Activated CD8-positive, alpha-beta memory T cell treated with anti-CD3 and anti-CD28 coated beads, Interleukin-2, amount 10 ng/mL, durations not matched to agents 7 days and 5 days (primary cell): ENCODE results near the gene FOSL2. TPM values are rescaled to one million over a fixed set of nuclear protein-coding genes. Genes with fewer than 3 reads are reported as not detected.

Source experiments
- ATAC-seq: fragments of 150-1000 bp; cut with Tn5 transposase; one replicate; pipeline ENCODE4 v1.10.0; 2021; ENCODE audit warnings: moderate library complexity
- CTCF ChIA-PET: fragments of 350-600 bp; sonication (Branson Sonifier 250); formaldehyde crosslinking; loops from one replicate; lab custom pipeline; 2021; ENCODE audit warnings: antibody characterized with exemption; lab: Charles Lee
- DNase-seq: peaks from one replicate; pipeline ENCODE4 v3.0.0-alpha.2; 2020
- H3K27ac Mint-ChIP-seq: one replicate; pipeline ENCODE4 v1.8.0; 2021; ENCODE audit warnings: mild to moderate bottlenecking, mixed read lengths
- H3K27me3 Mint-ChIP-seq: one replicate; pipeline ENCODE4 v1.8.0; 2021; ENCODE audit warnings: mixed read lengths
- H3K36me3 Mint-ChIP-seq: one replicate; pipeline ENCODE4 v1.8.0; 2021; ENCODE audit warnings: mild to moderate bottlenecking, mixed read lengths
- H3K4me1 Mint-ChIP-seq: one replicate; pipeline ENCODE4 v1.8.0; 2021; ENCODE audit warnings: mixed read lengths
- H3K4me3 Mint-ChIP-seq: one replicate; pipeline ENCODE4 v1.8.0; 2021; ENCODE audit warnings: mild to moderate bottlenecking, moderate library complexity, mixed read lengths
- H3K9me3 Mint-ChIP-seq: one replicate; pipeline ENCODE4 v1.8.0; 2022; ENCODE audit warnings: low read depth, mixed read lengths
- total RNA-seq, 2 experiments: library from RNA; stranded (reverse); gene quantifications; one replicate each; pipeline ENCODE4 v1.2.3, GENCODE V29; 2021

The FOSL2 gene
- total RNA-seq, 2 experiments from 2014 or later, result 56.2 to 75.7 TPM

GRCh38 chr2:28407131-28407975, 14.7 kb downstream of the FOSL2 start:
- Mint-ChIP-seq H3K4me1 (peaks cover 85% of the 10 kb centered on the region), H3K36me3 (peaks cover 75% of the 10 kb centered on the region), H3K27ac (peak overlapping the region; percentile 98), H3K4me3 (no peak overlapping the region), H3K27me3 (no peaks in the 10 kb centered on the region), H3K9me3 (no peaks in the 10 kb centered on the region)
- DNase-seq (no peak), ATAC-seq (no peak)
- CTCF ChIA-PET, result interaction anchor here (0.6 to 2.2 kb wide), 10 partner anchors 10 to 640 kb away, joined by 3 to 5 read pairs (median 4); partner anchors contain the start of gene FOSL2

DNA sequence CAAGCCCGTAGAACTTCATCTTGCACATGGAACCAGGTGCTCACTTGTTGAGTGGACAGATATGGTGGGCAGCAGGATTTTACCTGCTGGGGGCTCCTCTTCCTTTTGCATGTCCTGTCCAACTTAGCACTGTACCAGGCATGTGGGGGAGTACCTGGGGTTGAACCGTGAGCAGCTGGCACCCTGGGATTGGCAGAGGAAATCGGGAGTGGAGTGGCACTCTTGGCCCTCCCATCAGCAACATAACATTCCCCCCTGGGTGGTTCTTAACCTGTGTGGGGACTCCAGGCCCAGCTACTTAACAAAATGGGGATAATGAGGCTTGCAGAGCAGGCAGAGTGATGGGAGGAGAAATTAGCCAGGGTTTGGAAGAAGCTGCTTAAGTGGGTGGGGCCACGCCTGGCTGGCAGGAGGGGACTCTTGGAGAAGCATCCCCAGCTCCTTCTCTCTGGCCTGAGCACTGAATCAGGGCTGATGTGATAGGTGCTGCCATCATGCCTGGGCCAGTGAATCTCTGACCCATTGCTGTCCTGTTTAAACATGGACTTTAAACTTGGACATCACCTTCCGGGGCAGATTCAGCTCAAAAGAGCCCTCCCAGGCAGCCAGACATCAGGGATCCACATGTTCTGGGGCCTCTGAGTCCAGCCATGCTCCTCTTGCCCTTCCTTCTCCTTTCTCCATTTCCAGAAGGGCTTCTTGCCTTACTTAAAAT, 15.5 kb downstream of the FOSL2 start:
- peaks cover 83% of the 10 kb centered on the region for H3K4me1 Mint-ChIP-seq
- CTCF ChIA-PET, result interaction anchor here (1.0 to 3.0 kb wide), 12 partner anchors 9 to 654 kb away, joined by 3 to 14 read pairs (median 4); partner anchors contain the start of gene FOSL2
- ATAC-seq (no peak), DNase-seq (no peak)
- peak overlapping the region; percentile 98 for H3K27ac Mint-ChIP-seq
- no peaks in the 10 kb centered on the region for H3K27me3 Mint-ChIP-seq
- H3K36me3 Mint-ChIP-seq, result peaks cover 81% of the 10 kb centered on the region
- H3K9me3 Mint-ChIP-seq, result no peaks in the 10 kb centered on the region
- H3K4me3 Mint-ChIP-seq, result no peak overlapping the region

DNA sequence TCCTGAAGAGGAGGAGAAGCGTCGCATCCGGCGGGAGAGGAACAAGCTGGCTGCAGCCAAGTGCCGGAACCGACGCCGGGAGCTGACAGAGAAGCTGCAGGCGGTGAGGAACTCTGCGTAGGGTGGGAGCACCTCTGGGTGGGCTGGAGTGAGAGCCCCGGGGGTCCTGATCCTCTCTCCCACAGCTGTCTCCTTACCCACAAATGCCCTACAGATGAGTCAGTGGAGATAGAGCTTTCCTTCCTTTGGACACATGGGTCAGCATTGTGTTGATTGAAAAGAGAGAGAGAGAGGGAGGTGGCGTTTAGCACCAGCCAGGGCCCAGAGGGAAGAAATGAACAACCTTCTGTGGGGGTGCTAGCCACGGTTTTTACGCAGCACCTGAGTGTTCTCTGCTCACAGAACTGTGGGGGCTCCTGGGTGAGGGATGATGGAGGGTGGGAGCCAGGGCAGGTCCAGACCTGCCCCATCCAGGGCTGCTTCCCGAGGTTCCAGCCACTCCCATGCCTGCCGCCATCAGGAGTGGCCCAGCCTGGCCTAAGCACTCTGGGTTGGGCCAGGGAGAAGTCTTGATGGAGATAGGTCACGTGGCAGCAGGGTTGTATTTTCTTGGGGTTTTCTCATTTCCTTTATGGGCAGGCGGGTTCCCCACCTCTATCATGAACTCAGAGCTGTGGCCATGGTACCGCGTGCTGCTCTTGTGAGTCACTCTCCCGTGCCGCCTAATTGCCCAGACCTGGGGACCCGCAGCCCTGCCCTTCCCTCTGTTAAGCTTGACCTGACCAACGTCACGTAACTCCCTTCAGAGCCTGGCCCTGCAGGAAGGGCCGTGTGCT, 16.3 kb downstream of the FOSL2 start:
- H3K4me3 Mint-ChIP-seq, result peak overlapping the region; percentile 19
- ATAC-seq (peak; percentile 74), DNase-seq (peak; percentile 94)
- H3K9me3 Mint-ChIP-seq, result no peaks in the 10 kb centered on the region
- H3K27me3 Mint-ChIP-seq, result no peaks in the 10 kb centered on the region
- peak overlapping the region; percentile 98 for H3K27ac Mint-ChIP-seq
- H3K4me1 Mint-ChIP-seq, result peaks cover 77% of the 10 kb centered on the region
- CTCF ChIA-PET, result interaction anchor here (0.7 to 3.0 kb wide), 9 partner anchors 9 to 655 kb away, joined by 3 to 14 read pairs (median 4); partner anchors contain the start of gene FOSL2
- H3K36me3 Mint-ChIP-seq, result peaks cover 79% of the 10 kb centered on the region

- no peak overlapping the region for H3K4me3 Mint-ChIP-seq
- ATAC-seq, result no peak
- H3K27ac Mint-ChIP-seq, result peak overlapping the region; percentile 98
- no peaks in the 10 kb centered on the region for H3K27me3 Mint-ChIP-seq
- no peaks in the 10 kb centered on the region for H3K9me3 Mint-ChIP-seq
- CTCF ChIA-PET, result interaction anchor here (1.2 to 3.0 kb wide), 4 partner anchors 9 to 42 kb away, joined by 4 to 14 read pairs (median 6); partner anchors contain the start of gene FOSL2
- H3K4me1 Mint-ChIP-seq, result peaks cover 72% of the 10 kb centered on the region
- H3K36me3 Mint-ChIP-seq, result peaks cover 79% of the 10 kb centered on the region
- DNase-seq, result no peak
Measured at GRCh38 chr2:28411166-28411755, 18.6 kb downstream of the FOSL2 start.

DNA sequence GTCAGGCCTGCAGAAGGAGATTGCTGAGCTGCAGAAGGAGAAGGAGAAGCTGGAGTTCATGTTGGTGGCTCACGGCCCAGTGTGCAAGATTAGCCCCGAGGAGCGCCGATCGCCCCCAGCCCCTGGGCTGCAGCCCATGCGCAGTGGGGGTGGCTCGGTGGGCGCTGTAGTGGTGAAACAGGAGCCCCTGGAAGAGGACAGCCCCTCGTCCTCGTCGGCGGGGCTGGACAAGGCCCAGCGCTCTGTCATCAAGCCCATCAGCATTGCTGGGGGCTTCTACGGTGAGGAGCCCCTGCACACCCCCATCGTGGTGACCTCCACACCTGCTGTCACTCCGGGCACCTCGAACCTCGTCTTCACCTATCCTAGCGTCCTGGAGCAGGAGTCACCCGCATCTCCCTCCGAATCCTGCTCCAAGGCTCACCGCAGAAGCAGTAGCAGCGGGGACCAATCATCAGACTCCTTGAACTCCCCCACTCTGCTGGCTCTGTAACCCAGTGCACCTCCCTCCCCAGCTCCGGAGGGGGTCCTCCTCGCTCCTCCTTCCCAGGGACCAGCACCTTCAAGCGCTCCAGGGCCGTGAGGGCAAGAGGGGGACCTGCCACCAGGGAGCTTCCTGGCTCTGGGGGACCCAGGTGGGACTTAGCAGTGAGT, 19.4 kb downstream of the FOSL2 start:
- ATAC-seq (no peak), DNase-seq (no peak)
- Mint-ChIP-seq H3K4me3 (no peak overlapping the region), H3K4me1 (peaks cover 64% of the 10 kb centered on the region), H3K9me3 (no peaks in the 10 kb centered on the region), H3K27me3 (no peaks in the 10 kb centered on the region), H3K27ac (peak overlapping the region; percentile 98), H3K36me3 (peaks cover 76% of the 10 kb centered on the region)
- CTCF ChIA-PET, result interaction anchor here (1.4 kb wide), 1 partner anchor 16 kb away, joined by 5 read pairs; no protein-coding TSS in a partner anchor

- H3K27me3 Mint-ChIP-seq, result no peaks in the 10 kb centered on the region
- peaks cover 74% of the 10 kb centered on the region for H3K36me3 Mint-ChIP-seq
- no peak overlapping the region for H3K4me3 Mint-ChIP-seq
- peak overlapping the region; percentile 74 for H3K27ac Mint-ChIP-seq
- CTCF ChIA-PET, result interaction anchor here (1.4 kb wide), 1 partner anchor 15 kb away, joined by 5 read pairs; no protein-coding TSS in a partner anchor
- no peaks in the 10 kb centered on the region for H3K9me3 Mint-ChIP-seq
- DNase-seq, result no peak
- H3K4me1 Mint-ChIP-seq, result peaks cover 61% of the 10 kb centered on the region
- ATAC-seq, result no peak
Measured at GRCh38 chr2:28412625-28413151, 20.0 kb downstream of the FOSL2 start.

DNA sequence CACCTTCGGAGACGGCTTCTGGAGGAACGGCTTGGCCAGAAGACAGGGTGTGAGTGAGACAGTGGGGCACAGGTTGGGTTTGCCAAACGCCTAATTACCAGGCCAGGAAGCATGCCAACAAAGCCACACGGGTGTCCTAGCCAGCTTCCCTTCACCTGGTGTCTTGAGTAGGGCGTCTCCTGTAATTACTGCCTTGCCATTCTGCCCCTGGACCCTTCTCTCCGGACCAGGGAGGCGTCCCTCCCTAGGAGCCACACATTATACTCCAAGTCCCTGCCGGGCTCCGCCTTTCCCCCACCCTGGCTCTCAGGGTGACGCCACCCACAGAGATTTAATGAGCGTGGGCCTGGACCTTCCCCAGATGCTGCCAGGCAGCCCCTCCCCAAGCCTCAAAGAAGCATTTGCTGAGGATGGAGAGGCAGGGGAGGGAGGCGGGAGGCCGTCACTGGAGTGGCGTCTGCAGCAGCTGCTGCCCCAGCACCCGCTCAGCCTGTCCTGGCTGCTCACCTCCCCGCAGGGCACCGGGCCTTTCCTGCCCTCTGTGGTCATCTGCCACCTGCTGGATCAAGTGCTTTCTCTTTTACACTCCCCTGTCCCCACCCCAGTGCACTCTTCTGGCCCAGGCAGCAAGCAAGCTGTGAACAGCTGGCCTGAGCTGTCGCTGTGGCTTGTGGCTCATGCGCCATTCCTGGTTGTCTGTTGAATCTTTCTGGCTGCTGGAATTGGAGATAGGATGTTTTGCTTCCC, 20.7 kb downstream of the FOSL2 start:
- H3K27ac Mint-ChIP-seq, result peak overlapping the region; percentile 74
- CTCF ChIA-PET, result interaction anchor here (1.4 to 1.5 kb wide), 2 partner anchors 15 to 659 kb away, joined by 4 to 5 read pairs; no protein-coding TSS in a partner anchor
- H3K36me3 Mint-ChIP-seq, result peaks cover 67% of the 10 kb centered on the region
- no peak overlapping the region for H3K4me3 Mint-ChIP-seq
- H3K9me3 Mint-ChIP-seq, result no peaks in the 10 kb centered on the region
- H3K4me1 Mint-ChIP-seq, result peaks cover 55% of the 10 kb centered on the region
- H3K27me3 Mint-ChIP-seq, result no peaks in the 10 kb centered on the region
- DNase-seq (no peak), ATAC-seq (no peak)

- Mint-ChIP-seq H3K27ac (peak overlapping the region; percentile 43), H3K4me1 (peaks cover 49% of the 10 kb centered on the region)
- CTCF ChIA-PET, result interaction anchor here (1.1 to 1.5 kb wide), 2 partner anchors 8 to 660 kb away, joined by 3 to 4 read pairs; no protein-coding TSS in a partner anchor
Measured at GRCh38 chr2:28413899-28414295, 21.2 kb downstream of the FOSL2 start.

DNA sequence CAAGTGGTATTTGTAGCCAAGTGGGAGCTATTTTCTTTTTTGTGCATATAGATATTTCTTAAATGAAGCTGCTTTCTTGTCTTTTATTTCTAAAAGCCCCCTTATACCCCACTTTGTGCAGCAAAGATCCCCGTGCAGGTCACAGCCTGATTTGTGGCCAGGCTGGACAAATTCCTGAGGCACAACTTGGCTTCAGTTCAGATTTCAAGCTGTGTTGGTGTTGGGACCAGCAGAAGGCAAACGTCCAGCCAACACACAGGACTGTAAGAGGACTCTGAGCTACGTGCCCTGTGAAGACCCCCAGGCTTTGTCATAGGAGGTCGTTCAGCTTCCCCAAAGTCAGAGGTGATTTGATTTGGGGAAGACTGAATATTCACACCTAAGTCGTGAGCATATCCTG, 21.9 kb downstream of the FOSL2 start:
- ATAC-seq, result no peak
- H3K4me1 Mint-ChIP-seq, result peaks cover 42% of the 10 kb centered on the region
- H3K27ac Mint-ChIP-seq, result peak overlapping the region; percentile 3
- H3K9me3 Mint-ChIP-seq, result no peaks in the 10 kb centered on the region
- DNase-seq, result no peak
- CTCF ChIA-PET, result interaction anchor here (0.7 to 1.5 kb wide), 3 partner anchors 9 to 731 kb away, joined by 3 to 4 read pairs (median 4); no protein-coding TSS in a partner anchor
- no peak overlapping the region for H3K4me3 Mint-ChIP-seq
- H3K27me3 Mint-ChIP-seq, result no peaks in the 10 kb centered on the region
- H3K36me3 Mint-ChIP-seq, result peaks cover 58% of the 10 kb centered on the region

More at GRCh38 chr2:28413899-28414295, 21.2 kb downstream of the FOSL2 start:
- no peak overlapping the region for H3K4me3 Mint-ChIP-seq
- no peaks in the 10 kb centered on the region for H3K9me3 Mint-ChIP-seq
- peaks cover 62% of the 10 kb centered on the region for H3K36me3 Mint-ChIP-seq
- H3K27me3 Mint-ChIP-seq, result no peaks in the 10 kb centered on the region
- no peak for DNase-seq
- ATAC-seq, result no peak

DNA sequence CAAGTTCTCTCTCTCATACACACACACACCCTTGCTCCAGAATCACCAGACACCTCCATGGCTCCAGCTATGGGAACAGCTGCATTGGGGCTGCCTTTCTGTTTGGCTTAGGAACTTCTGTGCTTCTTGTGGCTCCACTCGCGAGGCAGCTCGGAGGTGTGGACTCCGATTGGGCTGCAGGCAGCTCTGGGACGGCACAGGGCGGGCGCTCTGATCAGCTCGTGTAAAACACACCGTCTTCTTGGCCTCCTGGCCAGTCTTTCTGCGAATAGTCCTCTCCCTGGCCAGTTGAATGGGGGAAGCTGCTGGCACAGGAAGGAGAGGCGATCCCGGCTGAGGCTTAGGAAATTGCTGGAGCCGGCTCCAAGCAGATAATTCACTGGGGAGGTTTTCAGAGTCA, 22.4 kb downstream of the FOSL2 start:
- Mint-ChIP-seq H3K27ac (peak overlapping the region; percentile 11), H3K4me1 (peaks cover 39% of the 10 kb centered on the region), H3K36me3 (peaks cover 56% of the 10 kb centered on the region), H3K27me3 (no peaks in the 10 kb centered on the region), H3K4me3 (no peak overlapping the region), H3K9me3 (no peaks in the 10 kb centered on the region)
- CTCF ChIA-PET, result interaction anchor here (0.7 to 1.5 kb wide), 3 partner anchors 9 to 732 kb away, joined by 3 to 4 read pairs (median 4); no protein-coding TSS in a partner anchor
- no peak for ATAC-seq
- DNase-seq, result no peak

DNA sequence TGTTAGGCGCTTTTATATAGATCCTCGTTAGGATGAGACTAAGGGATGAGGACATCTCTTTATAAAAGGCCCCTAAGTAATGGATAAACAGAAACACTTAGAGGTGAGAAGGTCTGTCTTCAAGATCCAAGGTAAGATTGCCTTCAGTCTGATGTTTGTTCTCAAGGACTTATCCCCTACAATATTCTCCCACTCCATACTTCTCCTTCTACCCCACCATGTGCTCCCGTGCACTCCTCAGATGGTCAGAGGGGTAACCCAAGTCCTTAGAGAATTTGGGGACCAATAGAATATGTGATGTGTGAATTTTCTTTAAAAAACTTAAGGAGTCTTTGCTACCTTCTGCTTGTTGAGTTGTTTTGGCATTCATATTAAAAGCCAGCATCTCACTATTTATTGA, 23.1 kb downstream of the FOSL2 start:
- H3K36me3 Mint-ChIP-seq, result peaks cover 50% of the 10 kb centered on the region
- no peak for ATAC-seq
- H3K4me3 Mint-ChIP-seq, result no peak overlapping the region

More for the DNA sequence above, 23.1 kb downstream of the FOSL2 start:
- Mint-ChIP-seq H3K9me3 (no peaks in the 10 kb centered on the region), H3K4me1 (peaks cover 36% of the 10 kb centered on the region), H3K27me3 (no peaks in the 10 kb centered on the region), H3K27ac (peak overlapping the region; percentile 11)
- CTCF ChIA-PET, result no interaction called here
- no peak for DNase-seq
